ENCODE measurements around the gene MT3. TPM values are rescaled to one million over a fixed set of nuclear protein-coding genes. Genes with fewer than 3 reads are reported as not detected.

MT3 gene
- total and polyA plus RNA-seq, 2 experiments from 2014 or later, result not detected

DNA sequence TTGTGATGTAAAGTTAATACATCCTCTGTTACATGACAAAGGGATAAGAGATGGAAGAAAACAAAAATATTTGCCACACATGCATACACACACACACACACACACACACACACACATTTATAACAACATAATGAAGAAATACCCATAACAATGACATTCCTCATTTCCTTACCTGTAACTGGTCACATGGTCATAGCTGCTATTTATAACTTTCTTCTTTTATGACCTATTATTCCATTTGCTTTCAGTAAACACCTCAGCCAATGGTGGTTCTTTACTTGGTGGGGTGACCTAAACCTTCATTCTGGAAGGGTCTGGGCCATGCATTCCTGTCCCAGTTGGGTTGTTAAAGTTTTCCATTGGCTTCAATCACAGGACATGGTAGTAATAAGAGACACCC, 24.4 kb downstream of the MT3 start (continued):
- TF ChIP-seq, protein P1, sequence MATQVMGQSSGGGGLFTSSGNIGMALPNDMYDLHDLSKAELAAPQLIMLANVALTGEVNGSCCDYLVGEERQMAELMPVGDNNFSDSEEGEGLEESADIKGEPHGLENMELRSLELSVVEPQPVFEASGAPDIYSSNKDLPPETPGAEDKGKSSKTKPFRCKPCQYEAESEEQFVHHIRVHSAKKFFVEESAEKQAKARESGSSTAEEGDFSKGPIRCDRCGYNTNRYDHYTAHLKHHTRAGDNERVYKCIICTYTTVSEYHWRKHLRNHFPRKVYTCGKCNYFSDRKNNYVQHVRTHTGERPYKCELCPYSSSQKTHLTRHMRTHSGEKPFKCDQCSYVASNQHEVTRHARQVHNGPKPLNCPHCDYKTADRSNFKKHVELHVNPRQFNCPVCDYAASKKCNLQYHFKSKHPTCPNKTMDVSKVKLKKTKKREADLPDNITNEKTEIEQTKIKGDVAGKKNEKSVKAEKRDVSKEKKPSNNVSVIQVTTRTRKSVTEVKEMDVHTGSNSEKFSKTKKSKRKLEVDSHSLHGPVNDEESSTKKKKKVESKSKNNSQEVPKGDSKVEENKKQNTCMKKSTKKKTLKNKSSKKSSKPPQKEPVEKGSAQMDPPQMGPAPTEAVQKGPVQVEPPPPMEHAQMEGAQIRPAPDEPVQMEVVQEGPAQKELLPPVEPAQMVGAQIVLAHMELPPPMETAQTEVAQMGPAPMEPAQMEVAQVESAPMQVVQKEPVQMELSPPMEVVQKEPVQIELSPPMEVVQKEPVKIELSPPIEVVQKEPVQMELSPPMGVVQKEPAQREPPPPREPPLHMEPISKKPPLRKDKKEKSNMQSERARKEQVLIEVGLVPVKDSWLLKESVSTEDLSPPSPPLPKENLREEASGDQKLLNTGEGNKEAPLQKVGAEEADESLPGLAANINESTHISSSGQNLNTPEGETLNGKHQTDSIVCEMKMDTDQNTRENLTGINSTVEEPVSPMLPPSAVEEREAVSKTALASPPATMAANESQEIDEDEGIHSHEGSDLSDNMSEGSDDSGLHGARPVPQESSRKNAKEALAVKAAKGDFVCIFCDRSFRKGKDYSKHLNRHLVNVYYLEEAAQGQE (IDR thresholded peaks at IDR 0.05; ENCODE audit: unreplicated experiment), result no peak
- TF ChIP-seq CREB1 (CRISPR knock-in tag; IDR thresholded peaks at IDR 0.05; ENCODE audit: low read depth), result no peak
- no peak for TF ChIP-seq ZNF331 (CRISPR knock-in tag; IDR thresholded peaks at IDR 0.05; ENCODE audit: low read depth)
- TF ChIP-seq, protein P2, sequence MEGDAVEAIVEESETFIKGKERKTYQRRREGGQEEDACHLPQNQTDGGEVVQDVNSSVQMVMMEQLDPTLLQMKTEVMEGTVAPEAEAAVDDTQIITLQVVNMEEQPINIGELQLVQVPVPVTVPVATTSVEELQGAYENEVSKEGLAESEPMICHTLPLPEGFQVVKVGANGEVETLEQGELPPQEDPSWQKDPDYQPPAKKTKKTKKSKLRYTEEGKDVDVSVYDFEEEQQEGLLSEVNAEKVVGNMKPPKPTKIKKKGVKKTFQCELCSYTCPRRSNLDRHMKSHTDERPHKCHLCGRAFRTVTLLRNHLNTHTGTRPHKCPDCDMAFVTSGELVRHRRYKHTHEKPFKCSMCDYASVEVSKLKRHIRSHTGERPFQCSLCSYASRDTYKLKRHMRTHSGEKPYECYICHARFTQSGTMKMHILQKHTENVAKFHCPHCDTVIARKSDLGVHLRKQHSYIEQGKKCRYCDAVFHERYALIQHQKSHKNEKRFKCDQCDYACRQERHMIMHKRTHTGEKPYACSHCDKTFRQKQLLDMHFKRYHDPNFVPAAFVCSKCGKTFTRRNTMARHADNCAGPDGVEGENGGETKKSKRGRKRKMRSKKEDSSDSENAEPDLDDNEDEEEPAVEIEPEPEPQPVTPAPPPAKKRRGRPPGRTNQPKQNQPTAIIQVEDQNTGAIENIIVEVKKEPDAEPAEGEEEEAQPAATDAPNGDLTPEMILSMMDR (conservative IDR thresholded peaks at IDR 0.05; ENCODE audit: low read depth in 2 of 2), result no peak
- no peak for TF ChIP-seq ZNF114 (CRISPR knock-in tag; IDR thresholded peaks at IDR 0.05)
- TF ChIP-seq STAT1 (IDR thresholded peaks at IDR 0.05; ENCODE audit: unreplicated experiment), result no peak
- TF ChIP-seq JUNB (IDR thresholded peaks at IDR 0.05; ENCODE audit: unreplicated experiment), result no peak
- no peak for TF ChIP-seq POLR2AphosphoS5 (IDR thresholded peaks at IDR 0.05; ENCODE audit: low read depth)

DNA sequence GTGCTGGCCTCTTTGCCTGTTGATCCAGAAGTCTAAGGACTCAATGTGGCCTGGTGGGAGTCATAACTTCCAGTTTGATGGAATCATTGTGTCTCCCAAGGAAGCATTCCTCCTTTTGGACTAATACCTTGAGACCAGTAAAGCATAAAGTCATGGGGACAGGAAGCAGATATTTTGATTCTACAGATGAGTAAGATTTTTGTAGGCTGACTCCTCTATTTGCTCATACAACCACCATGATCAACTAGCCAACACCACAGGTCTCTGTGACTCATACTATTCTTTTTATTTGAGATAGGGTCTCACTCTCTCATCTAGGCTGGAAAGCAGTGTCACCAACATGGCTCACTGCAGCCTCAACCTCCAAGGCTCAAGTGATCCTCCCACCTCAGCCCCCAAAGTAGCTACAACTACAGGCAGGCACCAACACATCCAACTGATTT, 25.2 kb downstream of the MT3 start:
- TF ChIP-seq EZH2phosphoT487 (IDR thresholded peaks at IDR 0.05; ENCODE audit: unreplicated experiment) (no peak), NANOG (IDR thresholded peaks at IDR 0.05; ENCODE audit: borderline replicate concordance) (no peak), CREB1 (CRISPR knock-in tag; IDR thresholded peaks at IDR 0.05; ENCODE audit: low read depth) (no peak), ZNF114 (CRISPR knock-in tag; IDR thresholded peaks at IDR 0.05) (no peak), EZH2 (IDR thresholded peaks at IDR 0.05; ENCODE audit: low read depth, unreplicated experiment) (peak; percentile 28)
- TF ChIP-seq, protein P2 (conservative IDR thresholded peaks at IDR 0.05; ENCODE audit: low read depth in 2 of 2), result no peak
- TF ChIP-seq, protein P3, sequence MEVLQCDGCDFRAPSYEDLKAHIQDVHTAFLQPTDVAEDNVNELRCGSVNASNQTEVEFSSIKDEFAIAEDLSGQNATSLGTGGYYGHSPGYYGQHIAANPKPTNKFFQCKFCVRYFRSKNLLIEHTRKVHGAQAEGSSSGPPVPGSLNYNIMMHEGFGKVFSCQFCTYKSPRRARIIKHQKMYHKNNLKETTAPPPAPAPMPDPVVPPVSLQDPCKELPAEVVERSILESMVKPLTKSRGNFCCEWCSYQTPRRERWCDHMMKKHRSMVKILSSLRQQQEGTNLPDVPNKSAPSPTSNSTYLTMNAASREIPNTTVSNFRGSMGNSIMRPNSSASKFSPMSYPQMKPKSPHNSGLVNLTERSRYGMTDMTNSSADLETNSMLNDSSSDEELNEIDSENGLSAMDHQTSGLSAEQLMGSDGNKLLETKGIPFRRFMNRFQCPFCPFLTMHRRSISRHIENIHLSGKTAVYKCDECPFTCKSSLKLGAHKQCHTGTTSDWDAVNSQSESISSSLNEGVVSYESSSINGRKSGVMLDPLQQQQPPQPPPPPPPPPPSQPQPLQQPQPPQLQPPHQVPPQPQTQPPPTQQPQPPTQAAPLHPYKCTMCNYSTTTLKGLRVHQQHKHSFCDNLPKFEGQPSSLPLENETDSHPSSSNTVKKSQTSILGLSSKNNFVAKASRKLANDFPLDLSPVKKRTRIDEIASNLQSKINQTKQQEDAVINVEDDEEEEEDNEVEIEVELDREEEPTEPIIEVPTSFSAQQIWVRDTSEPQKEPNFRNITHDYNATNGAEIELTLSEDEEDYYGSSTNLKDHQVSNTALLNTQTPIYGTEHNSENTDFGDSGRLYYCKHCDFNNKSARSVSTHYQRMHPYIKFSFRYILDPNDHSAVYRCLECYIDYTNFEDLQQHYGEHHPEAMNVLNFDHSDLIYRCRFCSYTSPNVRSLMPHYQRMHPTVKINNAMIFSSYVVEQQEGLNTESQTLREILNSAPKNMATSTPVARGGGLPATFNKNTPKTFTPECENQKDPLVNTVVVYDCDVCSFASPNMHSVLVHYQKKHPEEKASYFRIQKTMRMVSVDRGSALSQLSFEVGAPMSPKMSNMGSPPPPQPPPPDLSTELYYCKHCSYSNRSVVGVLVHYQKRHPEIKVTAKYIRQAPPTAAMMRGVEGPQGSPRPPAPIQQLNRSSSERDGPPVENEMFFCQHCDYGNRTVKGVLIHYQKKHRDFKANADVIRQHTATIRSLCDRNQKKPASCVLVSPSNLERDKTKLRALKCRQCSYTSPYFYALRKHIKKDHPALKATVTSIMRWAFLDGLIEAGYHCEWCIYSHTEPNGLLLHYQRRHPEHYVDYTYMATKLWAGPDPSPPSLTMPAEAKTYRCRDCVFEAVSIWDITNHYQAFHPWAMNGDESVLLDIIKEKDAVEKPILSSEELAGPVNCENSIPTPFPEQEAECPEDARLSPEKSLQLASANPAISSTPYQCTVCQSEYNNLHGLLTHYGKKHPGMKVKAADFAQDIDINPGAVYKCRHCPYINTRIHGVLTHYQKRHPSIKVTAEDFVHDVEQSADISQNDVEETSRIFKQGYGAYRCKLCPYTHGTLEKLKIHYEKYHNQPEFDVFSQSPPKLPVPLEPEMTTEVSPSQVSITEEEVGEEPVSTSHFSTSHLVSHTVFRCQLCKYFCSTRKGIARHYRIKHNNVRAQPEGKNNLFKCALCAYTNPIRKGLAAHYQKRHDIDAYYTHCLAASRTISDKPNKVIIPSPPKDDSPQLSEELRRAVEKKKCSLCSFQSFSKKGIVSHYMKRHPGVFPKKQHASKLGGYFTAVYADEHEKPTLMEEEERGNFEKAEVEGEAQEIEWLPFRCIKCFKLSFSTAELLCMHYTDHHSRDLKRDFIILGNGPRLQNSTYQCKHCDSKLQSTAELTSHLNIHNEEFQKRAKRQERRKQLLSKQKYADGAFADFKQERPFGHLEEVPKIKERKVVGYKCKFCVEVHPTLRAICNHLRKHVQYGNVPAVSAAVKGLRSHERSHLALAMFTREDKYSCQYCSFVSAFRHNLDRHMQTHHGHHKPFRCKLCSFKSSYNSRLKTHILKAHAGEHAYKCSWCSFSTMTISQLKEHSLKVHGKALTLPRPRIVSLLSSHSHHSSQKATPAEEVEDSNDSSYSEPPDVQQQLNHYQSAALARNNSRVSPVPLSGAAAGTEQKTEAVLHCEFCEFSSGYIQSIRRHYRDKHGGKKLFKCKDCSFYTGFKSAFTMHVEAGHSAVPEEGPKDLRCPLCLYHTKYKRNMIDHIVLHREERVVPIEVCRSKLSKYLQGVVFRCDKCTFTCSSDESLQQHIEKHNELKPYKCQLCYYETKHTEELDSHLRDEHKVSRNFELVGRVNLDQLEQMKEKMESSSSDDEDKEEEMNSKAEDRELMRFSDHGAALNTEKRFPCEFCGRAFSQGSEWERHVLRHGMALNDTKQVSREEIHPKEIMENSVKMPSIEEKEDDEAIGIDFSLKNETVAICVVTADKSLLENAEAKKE (CRISPR knock-in tag; IDR thresholded peaks at IDR 0.05), result no peak
- peaks cover 99% of the 10 kb centered on the region for H3K27me3 ChIP-seq (ENCODE audit: insufficient read depth)
- no peak for ATAC-seq

More for the DNA sequence above, 25.2 kb downstream of the MT3 start:
- peaks cover 38% of the 10 kb centered on the region for H3K4me1 ChIP-seq (ENCODE audit: insufficient read depth)
- H3K79me2 ChIP-seq (replicated peaks; ENCODE audit: insufficient read depth), result no peaks in the 10 kb centered on the region
- no peak overlapping the region for H3K27ac ChIP-seq (ENCODE audit: low read depth)
- Mint-ChIP-seq H3K4me3 (no peak overlapping the region), H3K27ac (no peak overlapping the region), H3K36me3 (ENCODE audit: low read depth) (peaks cover 1% of the 10 kb centered on the region; the same call in 1 of the 3 replicates), H3K4me1 (peaks cover 29% of the 10 kb centered on the region), H3K27me3 (ENCODE audit: insufficient read depth, low read depth, poor library complexity) (peaks cover 72% of the 10 kb centered on the region), H3K9me3 (no peaks in the 10 kb centered on the region)
- no peak overlapping the region for H3K4me3 ChIP-seq
- H3K4me2 ChIP-seq, result no peak overlapping the region
- H3F3A ChIP-seq (replicated peaks; ENCODE audit: low read depth), result peaks cover 6% of the 10 kb centered on the region; the same call in 1 of the 2 replicates
- no peaks in the 10 kb centered on the region for H3K36me3 ChIP-seq (ENCODE audit: insufficient read depth)
- H2AFZ ChIP-seq, result no peak overlapping the region
- H3K9me2 ChIP-seq (ENCODE audit: insufficient read depth), result no peaks in the 10 kb centered on the region
- 0 out of 2 replicates have a peak, but pooled peaks cover 9% of the 10 kb centered on the region for H4K20me1 ChIP-seq (replicated peaks; ENCODE audit: insufficient read depth)
- DNase-seq (ENCODE audit: low spot score), result no peak

Data from GM23338 (cell line).